Urinary bladder (tissue), 4 donors: ENCODE measurements around the gene IL22. TPM values are rescaled to one million over a fixed set of nuclear protein-coding genes. Genes with fewer than 3 reads are reported as not detected.

Source experiments
- DNase-seq: peaks from one replicate; pipeline ENCODE4 v3.0.0-alpha.2; 2015; ENCODE audit errors: extremely low spot score
- H3K27ac ChIP-seq: one replicate; pipeline ENCODE4 v1.5.1; 2013; ENCODE audit warnings: low read depth, mild to moderate bottlenecking, moderate library complexity
- H3K36me3 ChIP-seq: one replicate; pipeline ENCODE4 v1.6.1; 2013; ENCODE audit warnings: mild to moderate bottlenecking, moderate library complexity; ENCODE audit not compliant: insufficient read depth
- H3K4me1 ChIP-seq: one replicate; pipeline ENCODE4 v1.6.1; 2013; ENCODE audit warnings: mild to moderate bottlenecking, moderate library complexity; ENCODE audit not compliant: insufficient read depth
- H3K4me3 ChIP-seq: one replicate; pipeline ENCODE4 v1.5.1; 2013; ENCODE audit warnings: low read depth, low read length
- WGBS: extraction: QIAGEN DNeasy Blood & Tissue Kit; methylation state at CpG from one replicate; pipeline ENCODE4 v1.1.7; 2013; 5-methylcytosine and 5-hydroxymethylcytosine counted together
- polyA plus RNA-seq: library from polyadenylated mRNA; stranded (reverse); fragments of 200-250 nt; gene quantifications from one replicate; pipeline ENCODE4 v1.2.3, GENCODE V29; 2013
- total RNA-seq: library from RNA; depleted of rRNA; stranded (reverse); fragments of >200 nt; gene quantifications from one replicate; pipeline ENCODE4 v1.2.3, GENCODE V29; 2014
- donor health status: healthy with polysubstance abuse.
- donor health status: healthy.

The IL22 gene
- total and polyA plus RNA-seq, 2 donors = not detected

DNA sequence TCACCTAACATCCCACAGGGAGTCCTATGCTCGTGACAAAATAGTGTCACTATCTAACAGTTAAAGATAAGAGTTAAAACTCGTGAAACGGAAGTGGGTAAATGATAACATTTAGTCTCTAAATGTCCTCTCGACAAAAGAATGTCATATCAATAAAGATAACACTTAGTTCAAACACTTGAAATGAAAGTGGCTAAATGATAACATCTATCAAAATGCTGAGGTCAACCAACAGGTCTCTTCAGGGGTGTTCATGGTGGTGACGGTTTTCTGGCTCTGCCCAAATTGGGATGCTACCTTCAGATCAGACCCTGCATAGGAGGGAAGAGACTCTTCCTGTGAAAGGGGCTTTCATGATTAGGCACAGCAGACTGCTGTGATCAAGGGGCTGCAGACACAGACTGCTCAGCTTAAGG, 49.9 kb downstream of the IL22 start:
- Histone ChIP-seq H3K27ac (no peak overlapping the region), H3K4me1 (no peaks in the 10 kb centered on the region), H3K36me3 (no peaks in the 10 kb centered on the region), H3K4me3 (no peak overlapping the region)
- no peak for DNase-seq
- WGBS = 37% methylated on average over 5 of the region's 5 CpGs

DNA sequence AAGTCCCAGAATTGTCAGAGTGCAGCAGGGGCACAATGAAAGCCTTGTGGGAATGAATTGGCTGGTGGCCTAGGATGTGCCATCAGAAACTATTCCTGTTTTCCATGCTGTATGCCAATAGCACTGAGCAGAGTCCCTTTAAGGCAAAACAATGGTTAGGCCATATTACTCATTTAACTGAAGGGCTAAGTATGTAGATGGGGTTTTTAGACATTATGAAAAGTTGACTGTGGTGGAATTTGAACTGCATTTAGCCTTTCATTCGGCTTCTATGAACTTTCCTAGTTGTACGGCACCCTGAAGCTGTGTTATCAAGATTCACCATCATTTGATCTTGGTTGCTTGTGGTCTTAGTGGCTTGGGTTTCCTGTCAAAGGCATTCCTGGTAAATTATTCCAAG, 52.5 kb downstream of the IL22 start:
- no peak for DNase-seq
- H3K36me3 ChIP-seq = no peaks in the 10 kb centered on the region
- no peaks in the 10 kb centered on the region for H3K4me1 ChIP-seq
- no peak overlapping the region for H3K27ac ChIP-seq
- 65% methylated on average over 2 of the region's 2 CpGs for WGBS
- H3K4me3 ChIP-seq = no peak overlapping the region

DNA sequence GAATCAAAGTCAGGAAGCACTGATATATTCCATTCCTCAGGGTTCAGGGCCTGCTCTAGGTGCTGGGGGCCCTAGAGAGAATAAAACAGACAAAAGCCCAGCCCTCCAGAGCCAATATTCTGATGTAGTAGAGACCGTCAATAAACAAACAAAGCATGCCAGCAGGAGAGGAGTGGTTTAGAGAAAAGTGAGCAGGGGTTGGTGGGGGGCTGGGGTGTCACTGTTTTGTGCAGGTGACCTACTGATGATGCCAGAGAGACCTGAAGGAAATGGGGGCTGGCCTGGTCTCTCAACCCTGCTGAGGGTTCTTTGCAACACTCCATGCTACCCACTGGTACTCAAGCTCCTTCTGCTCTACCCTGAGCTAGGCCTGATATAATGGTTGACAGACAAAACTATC, 54.3 kb downstream of the IL22 start:
- Histone ChIP-seq H3K36me3 (no peaks in the 10 kb centered on the region), H3K4me1 (no peaks in the 10 kb centered on the region), H3K4me3 (no peak overlapping the region), H3K27ac (no peak overlapping the region)
- no peak for DNase-seq
- WGBS = 88% methylated on average over 1 of the region's 1 CpG

DNA sequence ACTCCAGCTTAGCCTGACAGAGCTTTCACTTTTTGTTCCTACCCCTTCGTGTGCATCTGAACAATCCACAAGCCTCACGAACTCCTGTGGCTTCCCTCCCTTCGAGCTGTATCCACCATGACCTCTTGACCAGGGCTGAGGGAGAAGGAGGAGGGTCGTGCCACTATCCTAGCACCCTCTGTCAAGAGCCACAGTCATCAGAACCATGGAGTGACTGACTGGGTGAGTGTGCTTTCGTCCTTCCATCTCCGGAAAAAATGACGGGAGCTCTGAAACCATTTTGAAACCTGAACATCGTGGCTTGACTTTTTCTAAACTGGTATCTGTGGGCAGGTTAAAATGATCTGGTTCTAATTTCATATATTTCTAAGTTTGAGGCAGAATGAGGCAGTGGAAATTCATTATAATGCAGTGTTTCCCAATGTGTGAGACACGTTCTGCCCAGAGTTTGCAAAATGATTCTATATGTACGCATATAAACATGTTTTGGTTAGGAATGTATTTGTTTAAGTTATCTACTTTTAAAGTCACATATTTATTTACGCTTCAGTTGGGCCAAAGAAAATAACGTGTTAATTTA, 54.8 kb downstream of the IL22 start:
- H3K4me1 ChIP-seq = no peaks in the 10 kb centered on the region
- H3K36me3 ChIP-seq = no peaks in the 10 kb centered on the region
- DNase-seq = no peak
- H3K27ac ChIP-seq = no peak overlapping the region
- H3K4me3 ChIP-seq = no peak overlapping the region
- WGBS = 82% methylated on average over 12 of the region's 12 CpGs

Other genes with a start within 250 kb of the IL22 start
- gene IFNG, start 93.9 kb downstream of the IL22 start, total RNA-seq = not detected
- gene IFNG, start 93.9 kb downstream of the IL22 start, polyA plus RNA-seq = not detected
- not detected for gene IL26, start 27.8 kb downstream of the IL22 start, total RNA-seq
- gene IL26, start 27.8 kb downstream of the IL22 start, polyA plus RNA-seq = 0.10 TPM
- gene MDM1, start 78.8 kb upstream of the IL22 start, total RNA-seq = 60.7 TPM
- 22.5 TPM for gene MDM1, start 78.8 kb upstream of the IL22 start, polyA plus RNA-seq